ENCODE results near the gene XPR1.

DNA sequence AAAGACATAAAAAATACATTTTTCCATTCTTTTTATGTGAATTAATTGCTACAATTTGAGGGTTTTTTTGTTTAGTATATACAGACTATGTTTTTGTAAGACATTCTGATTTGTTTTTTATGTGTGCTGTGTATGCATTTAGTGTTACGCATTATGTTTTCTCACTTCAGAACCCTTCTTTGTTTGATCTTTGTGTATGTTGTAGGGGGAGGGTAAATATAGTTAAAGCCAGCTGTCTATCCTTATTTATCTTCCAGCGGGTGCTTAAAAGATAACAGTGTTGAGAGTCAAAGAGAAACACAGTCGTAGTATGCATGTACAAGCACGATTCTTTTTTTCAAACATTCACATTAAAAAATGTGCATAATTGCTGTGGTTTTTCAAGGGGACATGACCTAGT is 183.4 kb downstream of the XPR1 start:
- TF ChIP-seq, protein P1, sequence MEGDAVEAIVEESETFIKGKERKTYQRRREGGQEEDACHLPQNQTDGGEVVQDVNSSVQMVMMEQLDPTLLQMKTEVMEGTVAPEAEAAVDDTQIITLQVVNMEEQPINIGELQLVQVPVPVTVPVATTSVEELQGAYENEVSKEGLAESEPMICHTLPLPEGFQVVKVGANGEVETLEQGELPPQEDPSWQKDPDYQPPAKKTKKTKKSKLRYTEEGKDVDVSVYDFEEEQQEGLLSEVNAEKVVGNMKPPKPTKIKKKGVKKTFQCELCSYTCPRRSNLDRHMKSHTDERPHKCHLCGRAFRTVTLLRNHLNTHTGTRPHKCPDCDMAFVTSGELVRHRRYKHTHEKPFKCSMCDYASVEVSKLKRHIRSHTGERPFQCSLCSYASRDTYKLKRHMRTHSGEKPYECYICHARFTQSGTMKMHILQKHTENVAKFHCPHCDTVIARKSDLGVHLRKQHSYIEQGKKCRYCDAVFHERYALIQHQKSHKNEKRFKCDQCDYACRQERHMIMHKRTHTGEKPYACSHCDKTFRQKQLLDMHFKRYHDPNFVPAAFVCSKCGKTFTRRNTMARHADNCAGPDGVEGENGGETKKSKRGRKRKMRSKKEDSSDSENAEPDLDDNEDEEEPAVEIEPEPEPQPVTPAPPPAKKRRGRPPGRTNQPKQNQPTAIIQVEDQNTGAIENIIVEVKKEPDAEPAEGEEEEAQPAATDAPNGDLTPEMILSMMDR (IDR thresholded peaks at IDR 0.05): no peak
- no peak for TF ChIP-seq POLR2A (IDR thresholded peaks at IDR 0.05)
